A172 (cell line): ENCODE measurements around the gene METTL21C. TPM values are rescaled to one million over a fixed set of nuclear protein-coding genes. Genes with fewer than 3 reads are reported as not detected.

Experiments used
- DNase-seq: peaks from one replicate; pipeline ENCODE4 v3.0.0-alpha.2; 2015; ENCODE audit warnings: low spot score
- total RNA-seq: library from RNA; depleted of rRNA; stranded (reverse); fragments of >200 nt; shearing (Covaris generic); gene quantifications from 2 replicates; pipeline ENCODE4 v1.2.3, GENCODE V29; 2014; rRNA removed

The METTL21C gene
- total RNA-seq, 1 experiment from 2014 or later = not detected

DNA sequence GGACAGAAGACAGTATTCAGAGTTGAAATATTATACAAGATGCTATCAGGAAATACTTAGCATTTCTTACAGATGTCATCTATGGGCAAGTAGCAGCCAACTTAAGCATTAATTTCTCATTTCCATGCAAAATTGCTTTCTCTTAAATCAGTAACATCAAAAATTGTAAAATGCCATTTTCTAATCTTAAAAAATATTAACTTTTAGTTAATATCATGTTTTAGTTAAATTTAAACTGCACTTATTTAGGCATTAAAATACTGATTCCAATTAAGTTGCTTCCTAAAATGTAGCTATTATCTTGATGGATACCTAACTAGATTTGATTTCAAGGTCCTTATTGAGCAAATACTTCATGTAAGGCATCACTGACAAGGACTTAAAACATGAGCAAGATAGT, 27.8 kb downstream of the METTL21C start:
- no peak for DNase-seq

DNA sequence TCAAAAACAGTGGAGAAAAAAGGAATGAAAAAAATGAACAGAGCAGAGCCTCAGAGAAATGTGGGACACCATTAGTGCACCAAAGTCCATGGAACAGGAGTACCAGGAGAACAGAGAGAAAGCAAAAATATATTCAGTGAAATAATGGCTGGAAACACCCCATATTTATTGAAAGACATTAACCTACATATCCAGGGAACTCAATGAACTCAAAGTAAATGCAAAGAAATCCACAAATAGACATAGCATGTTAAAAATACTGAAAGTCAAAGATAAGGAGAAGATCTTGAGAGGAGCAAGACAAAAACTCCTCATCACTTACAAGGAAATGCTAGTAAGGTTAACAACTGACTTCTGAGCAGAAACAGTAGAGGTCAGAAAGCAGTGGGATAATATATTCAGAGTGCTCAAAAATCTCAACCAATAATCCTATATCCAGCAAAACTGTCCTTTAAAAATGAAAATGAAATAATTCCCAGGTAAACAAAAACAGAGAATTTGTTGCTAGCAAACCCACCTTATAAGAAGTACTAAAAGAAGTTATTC, 35.6 kb downstream of the METTL21C start:
- DNase-seq = no peak

DNA sequence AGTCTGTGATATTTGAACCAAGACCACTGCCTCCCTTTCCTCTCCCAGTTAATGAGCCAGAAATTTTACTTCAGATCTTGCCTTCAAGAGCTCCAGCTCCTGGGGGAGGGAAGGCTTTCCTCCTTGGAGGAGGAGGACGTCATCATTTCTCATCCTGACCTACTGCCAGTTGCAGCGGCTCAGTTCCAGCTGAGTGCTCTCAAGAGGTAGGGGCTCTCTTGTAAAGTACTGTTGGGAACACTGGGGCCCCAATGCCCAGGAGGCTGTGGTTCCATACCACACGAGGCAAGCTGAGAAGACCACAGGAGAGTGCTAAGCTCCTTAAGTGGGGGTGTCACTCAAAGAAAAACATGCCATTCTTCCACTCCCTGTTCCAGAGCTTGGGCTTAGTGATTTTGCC, 36.2 kb downstream of the METTL21C start:
- no peak for DNase-seq

DNA sequence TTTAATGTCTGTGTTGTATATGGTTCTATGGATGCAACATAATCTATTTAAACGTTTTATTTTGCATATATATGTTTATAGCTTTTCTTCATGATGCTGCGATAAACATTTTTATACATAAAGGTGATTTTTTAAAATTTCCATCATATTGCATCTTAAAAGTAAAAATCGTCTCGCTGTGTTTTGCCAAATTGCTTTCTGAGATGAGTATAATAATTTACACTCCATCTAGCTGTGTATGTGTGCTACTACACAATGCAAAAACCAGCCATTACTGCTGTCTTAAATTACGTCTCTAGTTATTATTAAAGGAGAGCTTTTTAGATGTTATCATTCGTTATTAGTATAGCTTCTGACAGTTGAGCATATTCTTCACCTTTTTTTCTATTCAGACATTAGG, 37.2 kb downstream of the METTL21C start:
- DNase-seq = no peak

DNA sequence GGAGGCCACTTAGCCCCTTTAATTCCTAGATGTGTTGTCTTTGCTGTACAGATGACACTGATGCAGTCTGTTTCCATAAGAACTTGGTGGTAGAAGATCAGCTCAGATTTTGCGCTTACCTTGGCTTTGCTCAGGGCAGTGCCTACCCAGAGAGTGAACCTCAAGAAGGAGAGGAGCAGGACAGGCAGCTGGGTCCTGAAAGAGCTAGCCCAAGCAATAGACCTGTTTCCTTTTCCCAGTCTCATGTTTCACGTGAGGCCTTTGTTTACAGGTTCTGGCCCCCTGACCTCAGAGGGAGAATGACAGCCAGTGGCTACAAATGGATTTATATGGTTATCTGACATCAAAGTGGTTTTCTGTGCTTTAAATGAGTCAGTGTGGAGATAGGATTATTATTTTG, 40.1 kb downstream of the METTL21C start:
- DNase-seq = no peak

DNA sequence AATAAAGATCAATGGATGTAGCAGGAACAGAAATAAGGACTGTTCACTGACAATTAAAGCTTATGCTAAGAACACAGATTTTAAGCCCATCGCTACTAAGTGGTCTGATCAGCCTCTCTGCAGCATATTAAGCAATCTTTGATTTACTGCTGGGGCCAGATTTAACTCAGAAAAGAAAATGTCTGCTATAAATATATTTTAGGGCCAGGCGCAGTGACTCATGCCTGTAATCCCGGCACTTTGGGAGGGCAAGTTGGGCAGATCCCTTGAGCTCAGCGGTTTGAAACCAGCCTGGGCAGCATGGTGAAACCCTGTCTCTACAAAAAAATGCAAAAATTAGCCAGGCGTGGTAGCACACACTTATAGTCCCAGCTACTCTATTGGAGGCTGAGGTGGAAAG, 43.0 kb downstream of the METTL21C start:
- DNase-seq = peak; percentile 81

DNA sequence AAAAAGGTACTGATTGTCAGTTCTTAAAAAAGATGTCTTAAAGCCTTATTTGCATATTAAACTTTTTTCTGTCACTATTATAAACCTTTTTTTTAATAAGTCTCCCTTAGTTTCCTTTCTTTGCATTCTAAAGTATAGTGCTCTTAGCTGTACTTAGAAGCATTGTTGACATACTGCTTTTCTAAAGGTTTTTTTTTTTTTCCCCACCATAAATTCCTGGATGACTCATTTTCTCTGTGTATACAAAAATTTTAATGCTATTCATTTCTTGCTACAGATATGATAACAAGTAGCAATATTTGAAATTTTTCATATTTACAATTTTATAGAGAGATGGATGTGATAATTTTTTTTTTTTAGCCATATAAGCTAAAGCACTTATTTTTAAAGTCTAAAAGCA, 43.5 kb downstream of the METTL21C start:
- peak; percentile 52 for DNase-seq

DNA sequence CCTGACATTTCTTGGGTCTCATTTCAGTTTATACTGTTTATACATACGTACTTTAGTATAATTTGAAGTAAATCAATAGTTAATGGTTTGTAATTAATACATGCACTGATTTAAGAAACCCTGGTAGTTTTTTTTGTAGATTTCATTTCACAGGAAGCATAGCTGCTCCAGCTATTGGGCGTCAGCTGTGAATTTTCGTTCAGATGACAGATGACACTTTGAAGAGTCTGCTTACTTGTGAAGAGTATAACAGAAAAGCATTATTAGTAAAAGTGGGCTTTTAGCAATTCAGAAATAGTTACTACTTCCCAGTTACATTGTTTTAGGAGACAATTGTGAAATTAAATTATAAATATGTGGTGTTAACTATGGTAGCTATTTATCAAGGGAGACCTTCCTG, 44.4 kb downstream of the METTL21C start:
- no peak for DNase-seq

DNA sequence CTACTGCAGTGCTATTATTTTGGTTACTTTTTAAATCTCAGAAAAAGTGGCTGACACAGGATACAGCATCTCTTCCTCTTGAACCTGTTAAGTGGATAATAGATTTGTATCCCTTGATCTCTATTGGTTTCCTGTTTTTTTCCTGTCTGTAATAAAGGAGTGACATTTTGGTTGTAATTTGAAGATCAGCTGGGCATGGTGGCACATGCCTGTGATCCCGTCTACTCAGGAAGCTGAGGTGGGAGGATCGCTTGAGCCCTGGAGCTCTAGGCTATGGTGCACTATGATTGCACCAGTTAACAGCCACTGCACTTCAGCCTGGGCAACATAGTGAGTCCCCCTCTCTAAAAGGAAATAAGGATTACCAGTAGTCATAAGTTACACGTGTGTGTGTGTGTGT, 46.8 kb downstream of the METTL21C start:
- no peak for DNase-seq

DNA sequence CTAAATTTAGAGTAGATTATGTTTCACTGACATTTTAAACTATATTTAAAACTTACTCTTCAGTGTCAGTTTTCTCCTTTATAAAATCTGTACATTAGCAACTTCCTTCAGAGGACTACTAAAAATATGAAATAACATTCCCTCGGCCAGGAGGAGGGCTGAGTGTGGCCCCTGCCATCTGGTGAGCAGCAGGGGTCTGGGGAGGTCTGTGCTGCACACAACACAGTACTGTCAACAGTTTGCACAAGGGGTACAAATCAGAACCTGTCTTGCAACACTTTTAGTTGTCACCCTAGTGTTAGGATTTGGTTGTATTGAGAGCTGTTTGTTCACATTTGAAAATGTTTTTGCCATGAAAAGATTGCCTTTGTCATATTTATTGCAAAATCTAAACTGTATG, 49.1 kb downstream of the METTL21C start:
- DNase-seq = no peak

DNA sequence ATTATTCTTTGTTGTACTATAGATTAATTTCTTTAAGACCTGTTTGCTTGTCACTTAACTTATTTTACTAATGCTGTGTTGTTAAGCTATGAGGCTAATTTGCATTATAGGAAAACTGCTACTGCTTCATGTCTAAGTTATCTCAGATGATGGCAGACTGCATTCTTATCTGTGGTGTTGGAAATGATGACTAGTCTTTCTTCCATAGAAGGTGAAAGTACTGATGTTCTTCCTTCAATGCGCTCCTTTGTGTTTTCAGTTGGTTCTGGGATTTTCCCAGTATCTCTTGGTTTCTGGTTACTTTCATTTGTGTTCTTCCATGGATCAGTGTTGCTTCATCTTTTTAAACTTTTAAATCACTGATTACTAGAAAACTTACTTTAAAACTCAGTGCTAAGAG, 51.2 kb downstream of the METTL21C start:
- DNase-seq = no peak

DNA sequence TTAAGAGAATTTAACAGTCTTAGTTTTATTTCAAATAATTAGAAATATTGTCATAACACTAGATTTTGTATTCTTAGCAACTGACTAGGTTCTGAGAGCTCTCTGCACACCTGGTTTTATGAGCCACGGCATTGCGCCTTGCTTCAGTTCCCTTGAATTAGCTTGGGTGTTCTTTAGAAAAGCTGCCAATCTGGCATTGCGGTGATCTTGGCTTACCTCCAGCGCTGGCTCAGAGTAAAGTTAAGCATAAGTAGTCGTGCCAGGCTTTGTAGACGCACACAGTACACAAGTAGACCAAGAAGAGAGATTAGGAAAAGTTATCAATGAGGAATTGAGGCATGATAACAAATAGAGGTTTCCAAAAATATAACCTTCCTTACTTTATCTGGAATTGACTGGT, 52.4 kb downstream of the METTL21C start:
- no peak for DNase-seq

DNA sequence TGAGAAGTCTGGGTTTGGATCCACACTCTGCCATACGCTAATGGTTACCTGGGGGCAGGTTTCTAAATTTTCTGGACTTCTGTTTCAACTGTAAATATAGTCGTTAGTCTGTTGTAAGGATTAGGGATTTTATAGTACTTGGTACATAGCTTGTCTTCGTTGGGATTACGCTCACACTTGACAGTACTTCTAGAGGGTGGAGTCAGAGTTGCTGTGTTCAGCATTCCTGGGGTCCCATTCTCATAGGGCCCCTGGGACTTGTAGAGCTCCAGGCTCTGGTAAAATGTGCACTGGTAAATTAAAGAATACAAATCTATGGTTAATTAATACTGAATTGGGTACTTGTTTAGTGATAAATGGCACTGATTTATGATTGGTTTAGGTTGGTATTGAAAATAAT, 52.8 kb downstream of the METTL21C start:
- no peak for DNase-seq

DNA sequence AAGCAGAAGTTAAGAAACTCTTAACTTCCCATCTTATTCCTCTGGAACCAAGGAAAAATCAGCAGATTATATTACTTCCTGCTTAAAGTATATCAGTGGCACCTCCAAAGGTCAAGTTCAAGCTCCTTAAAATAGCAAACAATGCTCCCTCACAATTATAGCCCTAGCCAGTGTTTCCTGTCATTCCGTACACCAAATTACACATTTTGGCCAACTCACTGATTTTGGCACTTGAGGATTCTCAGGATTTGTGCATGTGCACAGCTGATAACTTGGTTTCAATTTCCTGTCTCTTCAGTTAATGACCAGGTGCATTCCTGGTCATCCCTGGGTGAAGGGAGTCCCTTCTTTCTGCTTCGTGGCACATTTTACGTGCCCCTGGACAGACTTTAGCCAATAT, 56.1 kb downstream of the METTL21C start:
- DNase-seq = no peak

Other genes starting within 250 kb of the METTL21C start
- gene TPP2, start 98.1 kb downstream of the METTL21C start, total RNA-seq = 48.4 and 86.1 TPM in 2 replicates
- gene TEX30, start 78.7 kb upstream of the METTL21C start, total RNA-seq = 56.8 and 68.4 TPM in 2 replicates
- 37.4 and 38.8 TPM in 2 replicates for gene POGLUT2, start 103.9 kb upstream of the METTL21C start, total RNA-seq
- 31.6 and 31.8 TPM in 2 replicates for gene BIVM, start 104.1 kb upstream of the METTL21C start, total RNA-seq
- gene ERCC5, start 151.0 kb upstream of the METTL21C start, total RNA-seq = 40.2 and 52.9 TPM in 2 replicates